Esophagus squamous epithelium (tissue), 4 donors: ENCODE results near the gene ANKUB1.
"Not testable (repeated sequence)": the region's sequence is repeated elsewhere in the genome, so short reads cannot be mapped to it uniquely, and the experiment has no call there.

Experiments
- POLR2A ChIP-seq, 4 donors: fragments of 450-650 bp; IDR thresholded peaks; one replicate each; pipeline ENCODE4 v1.6.1; 2017; ENCODE audit warnings: antibody characterized with exemption in 4 of 4, mild to moderate bottlenecking in 4 of 4, moderate library complexity in 3 of 4
- TF ChIP-seq, protein P1 (sequence below), 6 experiments: fragments of 450-650 bp in 4 of 6; fragments of 200-600 bp in 2 of 6; sonication (generic) in 2 of 6; IDR thresholded peaks; one replicate each; pipeline ENCODE4 v1.5.1; 2016 to 2019; ENCODE audit warnings: antibody characterized with exemption in 6 of 6, mild to moderate bottlenecking in 4 of 6, moderate library complexity in 4 of 6

DNA sequence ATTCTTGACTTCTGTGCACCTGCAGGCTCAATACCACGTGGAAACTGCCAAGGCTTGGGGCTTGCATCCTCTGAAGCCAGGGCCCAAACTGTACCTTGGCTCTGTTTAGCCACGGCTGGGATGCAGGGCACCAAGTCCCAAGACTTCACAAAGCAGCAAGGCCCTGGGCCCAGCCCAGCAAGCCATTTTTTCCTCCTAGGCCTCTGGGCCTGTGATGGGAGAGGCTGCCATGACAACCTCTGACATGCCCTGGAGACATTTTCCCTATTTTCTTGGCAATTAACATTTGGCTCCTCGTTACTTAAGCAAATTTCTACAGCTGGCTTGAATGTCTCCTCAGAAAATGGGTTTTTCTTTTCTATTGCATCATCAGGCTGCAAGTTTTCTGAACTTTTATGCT, 46.1 kb upstream of the ANKUB1 start:
- TF ChIP-seq, protein P1, sequence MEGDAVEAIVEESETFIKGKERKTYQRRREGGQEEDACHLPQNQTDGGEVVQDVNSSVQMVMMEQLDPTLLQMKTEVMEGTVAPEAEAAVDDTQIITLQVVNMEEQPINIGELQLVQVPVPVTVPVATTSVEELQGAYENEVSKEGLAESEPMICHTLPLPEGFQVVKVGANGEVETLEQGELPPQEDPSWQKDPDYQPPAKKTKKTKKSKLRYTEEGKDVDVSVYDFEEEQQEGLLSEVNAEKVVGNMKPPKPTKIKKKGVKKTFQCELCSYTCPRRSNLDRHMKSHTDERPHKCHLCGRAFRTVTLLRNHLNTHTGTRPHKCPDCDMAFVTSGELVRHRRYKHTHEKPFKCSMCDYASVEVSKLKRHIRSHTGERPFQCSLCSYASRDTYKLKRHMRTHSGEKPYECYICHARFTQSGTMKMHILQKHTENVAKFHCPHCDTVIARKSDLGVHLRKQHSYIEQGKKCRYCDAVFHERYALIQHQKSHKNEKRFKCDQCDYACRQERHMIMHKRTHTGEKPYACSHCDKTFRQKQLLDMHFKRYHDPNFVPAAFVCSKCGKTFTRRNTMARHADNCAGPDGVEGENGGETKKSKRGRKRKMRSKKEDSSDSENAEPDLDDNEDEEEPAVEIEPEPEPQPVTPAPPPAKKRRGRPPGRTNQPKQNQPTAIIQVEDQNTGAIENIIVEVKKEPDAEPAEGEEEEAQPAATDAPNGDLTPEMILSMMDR (IDR thresholded peaks at IDR 0.05) = not testable (repeated sequence)
- TF ChIP-seq POLR2A (IDR thresholded peaks at IDR 0.05) = not testable (repeated sequence)
